ENCODE measurements around the gene PSMD7. TPM values are rescaled to one million over a fixed set of nuclear protein-coding genes. Genes with fewer than 3 reads are reported as not detected.

PSMD7 gene
- total RNA-seq, 1 donor from 2014 or later = 90.8 TPM

- Mint-ChIP-seq H3K9me3 (ENCODE audit: unreplicated experiment) (no peaks in the 10 kb centered on the region), H3K27me3 (ENCODE audit: low read depth, unreplicated experiment) (peaks cover 5% of the 10 kb centered on the region), H3K36me3 (ENCODE audit: low read depth, unreplicated experiment) (no peaks in the 10 kb centered on the region), H3K4me3 (ENCODE audit: unreplicated experiment) (no peak overlapping the region), H3K4me1 (ENCODE audit: low read depth, unreplicated experiment) (peaks cover 5% of the 10 kb centered on the region), H3K27ac (ENCODE audit: unreplicated experiment) (no peak overlapping the region)
- no peaks in the 10 kb centered on the region for H3K9me3 ChIP-seq (ENCODE audit: insufficient read depth, low read depth, low read length)
- no peaks in the 10 kb centered on the region for H3K79me2 ChIP-seq (ENCODE audit: insufficient read depth, low read length)
- H2AFZ ChIP-seq (ENCODE audit: low read depth, low read length) = no peak overlapping the region
- TF ChIP-seq CTCF (IDR thresholded peaks at IDR 0.05; ENCODE audit: insufficient read depth, low read depth, low read length) (no peak), EZH2 (IDR thresholded peaks at IDR 0.05; ENCODE audit: insufficient read depth, low read length) (no peak)
- H3K27me3 ChIP-seq (ENCODE audit: insufficient read depth, low read length) = peaks cover 10% of the 10 kb centered on the region
- no peaks in the 10 kb centered on the region for H3K36me3 ChIP-seq (ENCODE audit: insufficient read depth, low read length)
- H3K4me1 ChIP-seq (ENCODE audit: insufficient read depth, low read length) = no peaks in the 10 kb centered on the region
- DNase-seq (ENCODE audit: low read depth) = no peak
- no peak overlapping the region for H3K4me3 ChIP-seq (ENCODE audit: insufficient read depth, low read depth, low read length)
- no peak overlapping the region for H3K9ac ChIP-seq (ENCODE audit: low read length)
- H3K27ac ChIP-seq (ENCODE audit: low read depth, low read length) = no peak overlapping the region
- no peak overlapping the region for H3K4me2 ChIP-seq (ENCODE audit: low read length)
- FAIRE-seq = no peak
- H4K20me1 ChIP-seq (ENCODE audit: insufficient read depth, low read length) = no peaks in the 10 kb centered on the region
These were observed 16.8 kb upstream of the PSMD7 start for GRCh38 chr16:74279805-74280204.

GRCh38 chr16:74280448-74280847 lies 16.2 kb upstream of the PSMD7 start:
- Histone ChIP-seq H3K27me3 (ENCODE audit: insufficient read depth, low read length) (peaks cover 10% of the 10 kb centered on the region), H3K4me3 (ENCODE audit: insufficient read depth, low read depth, low read length) (no peak overlapping the region), H3K79me2 (ENCODE audit: insufficient read depth, low read length) (no peaks in the 10 kb centered on the region), H3K36me3 (ENCODE audit: insufficient read depth, low read length) (no peaks in the 10 kb centered on the region), H2AFZ (ENCODE audit: low read depth, low read length) (no peak overlapping the region), H3K4me1 (ENCODE audit: insufficient read depth, low read length) (no peaks in the 10 kb centered on the region), H3K4me2 (ENCODE audit: low read length) (no peak overlapping the region), H3K9me3 (ENCODE audit: insufficient read depth, low read depth, low read length) (no peaks in the 10 kb centered on the region), H3K9ac (ENCODE audit: low read length) (no peak overlapping the region), H3K27ac (ENCODE audit: low read depth, low read length) (no peak overlapping the region), H4K20me1 (ENCODE audit: insufficient read depth, low read length) (no peaks in the 10 kb centered on the region)
- TF ChIP-seq CTCF (IDR thresholded peaks at IDR 0.05; ENCODE audit: insufficient read depth, low read depth, low read length) = no peak
- no peak for TF ChIP-seq EZH2 (IDR thresholded peaks at IDR 0.05; ENCODE audit: insufficient read depth, low read length)
- Mint-ChIP-seq H3K36me3 (ENCODE audit: low read depth, unreplicated experiment) (no peaks in the 10 kb centered on the region), H3K9me3 (ENCODE audit: unreplicated experiment) (no peaks in the 10 kb centered on the region), H3K27me3 (ENCODE audit: low read depth, unreplicated experiment) (peaks cover 5% of the 10 kb centered on the region), H3K27ac (ENCODE audit: unreplicated experiment) (no peak overlapping the region), H3K4me3 (ENCODE audit: unreplicated experiment) (no peak overlapping the region), H3K4me1 (ENCODE audit: low read depth, unreplicated experiment) (peaks cover 5% of the 10 kb centered on the region)
- no peak for FAIRE-seq
- no peak for DNase-seq (ENCODE audit: low read depth)

- TF ChIP-seq CTCF (IDR thresholded peaks at IDR 0.05; ENCODE audit: insufficient read depth, low read depth, low read length) (no peak), EZH2 (IDR thresholded peaks at IDR 0.05; ENCODE audit: insufficient read depth, low read length) (no peak)
- Histone ChIP-seq H3K36me3 (ENCODE audit: insufficient read depth, low read length) (no peaks in the 10 kb centered on the region), H3K9me3 (ENCODE audit: insufficient read depth, low read depth, low read length) (no peaks in the 10 kb centered on the region), H3K4me3 (ENCODE audit: insufficient read depth, low read depth, low read length) (no peak overlapping the region), H3K4me1 (ENCODE audit: insufficient read depth, low read length) (no peaks in the 10 kb centered on the region), H3K27ac (ENCODE audit: low read depth, low read length) (no peak overlapping the region), H2AFZ (ENCODE audit: low read depth, low read length) (no peak overlapping the region), H4K20me1 (ENCODE audit: insufficient read depth, low read length) (no peaks in the 10 kb centered on the region), H3K4me2 (ENCODE audit: low read length) (no peak overlapping the region), H3K9ac (ENCODE audit: low read length) (no peak overlapping the region), H3K27me3 (ENCODE audit: insufficient read depth, low read length) (peaks cover 8% of the 10 kb centered on the region), H3K79me2 (ENCODE audit: insufficient read depth, low read length) (no peaks in the 10 kb centered on the region)
- Mint-ChIP-seq H3K4me1 (ENCODE audit: low read depth, unreplicated experiment) (peaks cover 4% of the 10 kb centered on the region), H3K36me3 (ENCODE audit: low read depth, unreplicated experiment) (no peaks in the 10 kb centered on the region), H3K27me3 (ENCODE audit: low read depth, unreplicated experiment) (peaks cover 5% of the 10 kb centered on the region), H3K9me3 (ENCODE audit: unreplicated experiment) (no peaks in the 10 kb centered on the region), H3K4me3 (ENCODE audit: unreplicated experiment) (no peak overlapping the region), H3K27ac (ENCODE audit: unreplicated experiment) (no peak overlapping the region)
- DNase-seq (ENCODE audit: low read depth) = no peak
- FAIRE-seq = no peak
These were observed 15.3 kb upstream of the PSMD7 start for GRCh38 chr16:74281300-74281699.
